Osteocyte (in vitro differentiated cells): ENCODE measurements around the gene RHBDL1. TPM values are rescaled to one million over a fixed set of nuclear protein-coding genes. Genes with fewer than 3 reads are reported as not detected.

ENCODE experiments used
- DNase-seq: peaks from one replicate; pipeline ENCODE4 v3.0.0; 2021; ENCODE audit warnings: mixed read lengths; ENCODE audit not compliant: unreplicated experiment; ENCODE audit errors: extremely low spot score
- H3K27ac Mint-ChIP-seq: one replicate; pipeline ENCODE4 v1.8.0; 2021; ENCODE audit warnings: mild to moderate bottlenecking, mixed read lengths; ENCODE audit not compliant: unreplicated experiment
- H3K27me3 Mint-ChIP-seq: one replicate; pipeline ENCODE4 v1.8.0; 2021; ENCODE audit warnings: mixed read lengths; ENCODE audit not compliant: unreplicated experiment
- H3K36me3 Mint-ChIP-seq: one replicate; pipeline ENCODE4 v1.8.0; 2021; ENCODE audit warnings: mixed read lengths; ENCODE audit not compliant: unreplicated experiment
- H3K4me1 Mint-ChIP-seq: one replicate; pipeline ENCODE4 v1.8.0; 2021; ENCODE audit warnings: mixed read lengths; ENCODE audit not compliant: unreplicated experiment
- H3K4me3 Mint-ChIP-seq: one replicate; pipeline ENCODE4 v1.8.0; 2021; ENCODE audit warnings: mild to moderate bottlenecking, moderate library complexity, mixed read lengths; ENCODE audit not compliant: unreplicated experiment
- H3K9me3 Mint-ChIP-seq: one replicate; pipeline ENCODE4 v1.8.0; 2021; ENCODE audit warnings: mixed read lengths; ENCODE audit not compliant: unreplicated experiment
- CTCF ChIP-seq: fragments of 200-600 bp; sonication (generic); IDR thresholded peaks from 2 replicates; pipeline ENCODE4 v1.5.0; 2021; ENCODE audit warnings: antibody characterized with exemption, mild to moderate bottlenecking, moderate library complexity
- total RNA-seq: library from RNA; stranded (reverse); gene quantifications from 2 replicates; pipeline ENCODE4 v1.2.1, GENCODE V29; 2021

Gene RHBDL1
- total RNA-seq, 1 donor from 2014 or later, result 5.4 TPM

GRCh38 chr16:694187-694862, 18.9 kb downstream of the RHBDL1 start:
- H3K9me3 Mint-ChIP-seq, result no peaks in the 10 kb centered on the region
- no peak overlapping the region for H3K4me3 Mint-ChIP-seq
- no peaks in the 10 kb centered on the region for H3K36me3 Mint-ChIP-seq
- H3K4me1 Mint-ChIP-seq, result peaks cover 11% of the 10 kb centered on the region
- H3K27ac Mint-ChIP-seq, result no peak overlapping the region
- peaks cover 29% of the 10 kb centered on the region for H3K27me3 Mint-ChIP-seq
- no peak for TF ChIP-seq CTCF
- DNase-seq, result no peak

- H3K4me1 Mint-ChIP-seq, result peaks cover 7% of the 10 kb centered on the region
- H3K27me3 Mint-ChIP-seq, result peaks cover 29% of the 10 kb centered on the region
- H3K4me3 Mint-ChIP-seq, result no peak overlapping the region
- no peak for DNase-seq
- H3K27ac Mint-ChIP-seq, result no peak overlapping the region
- TF ChIP-seq CTCF, result no peak
- no peaks in the 10 kb centered on the region for H3K9me3 Mint-ChIP-seq
- H3K36me3 Mint-ChIP-seq, result no peaks in the 10 kb centered on the region
These were observed 19.4 kb downstream of the RHBDL1 start for GRCh38 chr16:694863-695354.

- Mint-ChIP-seq H3K27me3 (peaks cover 30% of the 10 kb centered on the region), H3K4me3 (no peak overlapping the region), H3K9me3 (no peaks in the 10 kb centered on the region), H3K27ac (no peak overlapping the region), H3K36me3 (no peaks in the 10 kb centered on the region), H3K4me1 (peaks cover 2% of the 10 kb centered on the region)
- no peak for TF ChIP-seq CTCF
- no peak for DNase-seq
These were observed 20.1 kb downstream of the RHBDL1 start for GRCh38 chr16:695355-696089.

GRCh38 chr16:698911-699671, 23.6 kb downstream of the RHBDL1 start:
- TF ChIP-seq CTCF, result no peak
- H3K27me3 Mint-ChIP-seq, result peaks cover 38% of the 10 kb centered on the region
- no peak for DNase-seq
- H3K4me3 Mint-ChIP-seq, result no peak overlapping the region
- H3K9me3 Mint-ChIP-seq, result no peaks in the 10 kb centered on the region
- H3K4me1 Mint-ChIP-seq, result no peaks in the 10 kb centered on the region
- no peaks in the 10 kb centered on the region for H3K36me3 Mint-ChIP-seq
- no peak overlapping the region for H3K27ac Mint-ChIP-seq
